GM12892 (cell line): ENCODE results near the gene STK38L.
"Not testable (repeated sequence)": the region's sequence is repeated elsewhere in the genome, so short reads cannot be mapped to it uniquely, and the experiment has no call there.

Experiments
- DNase-seq: peaks from one replicate; pipeline ENCODE4 v3.0.0; 2011; ENCODE audit not compliant: insufficient read length
- FAIRE-seq: peaks from 2 replicates; lab custom pipeline; 2011; peaks lifted over from hg19 to GRCh38; lab: Jason Lieb, UNC
- POLR2A ChIP-seq: IDR thresholded peaks from 2 replicates; pipeline ENCODE4 v1.6.1; 2011; ENCODE audit warnings: low read depth, low read length, control low read depth
- POLR2AphosphoS5 ChIP-seq: IDR thresholded peaks from 2 replicates; pipeline ENCODE4 v1.6.1; 2011; ENCODE audit warnings: low read depth, low read length, control low read depth
- TAF1 ChIP-seq: IDR thresholded peaks from 2 replicates; pipeline ENCODE4 v1.6.1; 2011; ENCODE audit warnings: low read depth, mild to moderate bottlenecking, control low read depth, low read length, borderline replicate concordance

Gene STK38L

GRCh38 chr12:27213304-27213703, 30.8 kb upstream of the STK38L start:
- DNase-seq, result no peak
- TF ChIP-seq TAF1 (no peak), POLR2AphosphoS5 (no peak), POLR2A (no peak)
- peak; percentile 27 for FAIRE-seq

DNA sequence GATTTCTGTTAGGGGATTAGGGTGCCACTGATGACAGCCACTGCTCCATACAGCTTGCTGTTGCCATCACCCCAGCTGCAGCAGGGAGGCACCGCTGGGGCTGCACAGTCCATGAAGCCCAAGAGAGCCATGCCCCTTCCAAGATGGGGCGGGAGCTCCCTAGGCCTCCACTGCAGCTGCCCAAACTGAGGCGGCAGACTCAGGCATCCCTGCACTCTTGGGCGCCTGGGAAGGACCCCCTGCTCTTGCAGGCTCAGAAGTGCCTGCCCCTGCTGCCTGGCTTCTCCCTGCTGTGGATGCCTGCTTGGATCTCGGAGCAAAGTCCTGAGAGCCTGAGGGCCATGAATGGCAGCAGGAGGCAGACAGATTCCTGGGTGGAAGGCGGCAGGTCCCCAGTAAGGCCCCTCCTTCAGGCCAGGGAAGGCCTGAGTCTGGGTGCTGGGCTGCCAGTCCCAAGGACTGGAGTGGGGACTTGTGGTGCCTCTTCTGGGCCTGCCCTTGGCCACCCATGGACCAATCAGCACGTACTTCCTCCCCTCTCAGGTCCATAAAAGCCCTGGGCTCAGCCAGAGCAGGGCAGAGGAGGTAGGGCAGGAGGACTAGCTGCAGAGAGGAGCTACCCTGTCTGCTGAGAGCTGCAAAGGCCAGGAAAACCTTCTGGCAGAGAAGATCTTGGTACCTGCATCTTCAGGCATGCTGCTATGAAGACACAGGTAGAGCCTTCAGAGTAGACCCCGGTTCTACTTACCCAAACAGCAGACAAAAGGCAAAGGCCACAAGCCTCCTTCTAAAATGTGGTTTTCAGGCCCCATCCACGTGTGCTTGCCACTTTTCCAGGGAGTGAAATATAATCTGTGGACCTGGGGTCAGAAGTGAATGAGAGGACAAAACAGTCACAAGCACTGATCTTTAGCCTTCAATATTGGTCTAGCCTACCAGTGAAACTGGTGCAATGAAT, 30.0 kb upstream of the STK38L start:
- FAIRE-seq, result no peak
- no peak for DNase-seq
- TF ChIP-seq TAF1 (no peak), POLR2A (peak; percentile 32; the same call in 1 of the 2 replicates), POLR2AphosphoS5 (no peak)

GRCh38 chr12:27217590-27217989, 26.5 kb upstream of the STK38L start:
- no peak for FAIRE-seq

DNA sequence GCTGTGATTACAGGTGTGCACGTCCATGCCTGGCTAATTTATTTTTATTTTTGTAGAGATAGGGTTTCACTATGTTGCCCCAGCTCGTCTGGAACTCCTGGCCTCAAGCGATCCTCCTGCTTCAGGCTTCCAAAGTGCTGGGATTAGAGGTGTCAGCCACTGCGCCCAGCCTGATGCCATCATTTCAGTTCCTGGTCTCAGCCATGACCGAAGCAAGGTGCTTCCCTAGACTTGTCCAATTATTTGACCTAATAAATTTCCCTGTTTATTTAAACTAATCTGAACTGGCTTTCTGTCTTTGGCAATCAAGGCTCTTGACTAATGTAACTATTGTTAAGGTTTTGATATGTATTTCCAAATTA, 24.4 kb upstream of the STK38L start:
- TF ChIP-seq POLR2AphosphoS5 (no peak), TAF1 (no peak), POLR2A (no peak)
- FAIRE-seq (no peak), DNase-seq (no peak)

More at GRCh38 chr12:27217590-27217989, 26.5 kb upstream of the STK38L start:
- no peak for TF ChIP-seq POLR2A
- TF ChIP-seq POLR2AphosphoS5, result no peak
- TF ChIP-seq TAF1, result no peak
- no peak for DNase-seq

DNA sequence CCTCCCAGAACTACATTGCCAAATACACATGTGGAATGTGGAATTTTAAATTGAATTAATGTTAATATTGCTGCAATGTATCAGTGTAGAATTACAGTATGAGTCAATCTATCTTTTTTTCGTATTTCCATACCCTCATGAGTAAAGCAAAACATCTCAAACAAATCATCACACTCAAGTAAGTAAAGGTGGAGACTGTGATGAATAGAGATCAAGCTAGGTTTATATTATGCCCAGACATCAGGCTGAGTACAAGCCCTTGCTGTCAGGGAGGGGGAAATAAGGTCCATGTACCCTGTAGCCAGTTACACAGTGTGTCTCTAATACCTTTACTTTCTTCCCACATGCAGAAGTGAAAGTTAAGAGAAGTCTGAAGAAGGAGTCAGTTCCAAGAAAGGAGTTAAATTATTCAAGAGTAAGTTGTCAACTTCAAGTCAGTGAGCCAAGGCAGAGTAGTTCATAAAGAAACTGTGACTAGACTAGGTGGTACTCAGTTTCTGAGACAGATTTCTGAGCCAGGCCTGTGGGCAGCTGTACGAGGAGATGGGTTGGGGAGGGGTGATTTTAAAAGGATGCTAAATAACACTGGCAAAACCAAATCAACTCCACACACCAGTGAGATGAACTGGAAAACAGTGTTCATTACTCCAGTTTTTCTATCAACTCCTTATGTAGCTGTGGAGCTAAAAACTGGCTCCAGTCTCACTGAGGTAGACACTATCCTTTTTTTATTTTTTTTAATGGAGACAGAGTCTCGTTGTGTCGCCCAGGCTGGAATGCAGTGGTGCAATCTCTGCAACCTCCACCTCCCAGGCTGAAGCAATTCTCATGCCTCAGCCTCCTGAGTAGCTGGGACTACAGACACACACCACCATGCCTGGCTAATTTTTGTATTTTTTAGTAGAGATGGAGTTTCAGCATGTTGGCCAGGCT, 23.8 kb upstream of the STK38L start:
- peak; percentile 95 for FAIRE-seq
- no peak for DNase-seq
- TF ChIP-seq TAF1 (no peak), POLR2AphosphoS5 (peak; percentile 61), POLR2A (peak; percentile 27; the same call in 1 of the 2 replicates)

DNA sequence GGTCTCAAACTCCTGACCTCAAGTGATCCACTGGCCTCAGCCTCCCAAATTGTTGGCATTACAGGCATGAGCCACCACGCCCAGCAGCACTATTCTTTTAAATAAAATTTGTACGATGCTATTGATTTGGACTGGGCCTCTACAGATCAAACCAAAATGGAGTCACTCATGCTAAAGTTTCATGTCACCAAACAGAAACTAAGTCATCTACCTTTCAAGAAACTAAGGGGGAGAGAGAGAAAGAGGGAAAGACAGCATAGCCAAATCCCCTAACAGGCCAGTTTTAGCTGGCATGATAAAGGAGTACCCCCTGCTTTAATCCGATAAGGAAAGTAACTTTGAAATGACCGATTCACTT, 23.1 kb upstream of the STK38L start:
- FAIRE-seq, result no peak
- TF ChIP-seq POLR2A (no peak), TAF1 (no peak), POLR2AphosphoS5 (no peak)

GRCh38 chr12:27221625-27222387, 22.3 kb upstream of the STK38L start:
- no peak; the same call in 1 of the 2 replicates for TF ChIP-seq POLR2A
- TF ChIP-seq TAF1, result no peak; the same call in 1 of the 2 replicates
- TF ChIP-seq POLR2AphosphoS5, result no peak
- FAIRE-seq (peak; percentile 93), DNase-seq (no peak)

More for the DNA sequence above, 23.1 kb upstream of the STK38L start:
- DNase-seq, result no peak

- TF ChIP-seq POLR2A, result no peak
- TF ChIP-seq TAF1, result no peak
- no peak for DNase-seq
- FAIRE-seq, result peak; percentile 44
Observed at GRCh38 chr12:27226407-27226929, 17.6 kb upstream of the STK38L start.

DNA sequence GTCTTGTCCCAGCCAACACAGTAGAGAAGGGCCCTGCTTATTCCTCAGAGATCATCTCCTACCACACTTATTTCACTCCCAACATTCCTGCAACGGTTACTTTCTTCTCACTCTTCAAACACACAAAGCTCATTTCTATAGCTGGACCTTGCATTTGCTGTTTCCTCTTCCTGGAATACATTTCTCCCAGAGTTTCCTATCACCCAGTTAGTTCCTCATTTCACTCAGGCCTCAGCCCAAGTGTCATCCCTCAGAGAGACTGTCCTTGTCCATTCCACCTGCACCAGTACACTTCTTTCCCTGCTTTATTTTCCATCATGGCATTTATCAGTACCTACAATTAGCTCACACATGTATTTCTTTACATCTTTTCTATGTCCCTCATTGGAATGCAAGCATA, 14.7 kb upstream of the STK38L start:
- DNase-seq (no peak), FAIRE-seq (no peak)
- TF ChIP-seq POLR2A (no peak), POLR2AphosphoS5 (no peak), TAF1 (no peak)

GRCh38 chr12:27231374-27231773, 12.7 kb upstream of the STK38L start:
- DNase-seq, FAIRE-seq: not testable (repeated sequence)
